ENCODE results near the gene NIP7.

Gene NIP7

GRCh38 chr16:69384974-69385373 is 45.4 kb downstream of the NIP7 start:
- no peak for TF ChIP-seq CTCF (IDR thresholded peaks at IDR 0.05; ENCODE audit: low read length, missing control alignments)
- peak overlapping the region; percentile 90 for H3K4me3 ChIP-seq (replicated peaks; ENCODE audit: low read depth, low read length)
- DNase-seq (ENCODE audit: low read depth), result no peak

GRCh38 chr16:69386596-69386995 is 47.0 kb downstream of the NIP7 start:
- no peak for TF ChIP-seq CTCF (IDR thresholded peaks at IDR 0.05; ENCODE audit: low read length, missing control alignments)
- no peak overlapping the region for H3K4me3 ChIP-seq (replicated peaks; ENCODE audit: low read depth, low read length)

More at GRCh38 chr16:69386596-69386995, 47.0 kb downstream of the NIP7 start:
- DNase-seq (ENCODE audit: low read depth), result peak; percentile 44
